Measurements from ENCODE around the gene STAG1. TPM values are rescaled to one million over a fixed set of nuclear protein-coding genes. Genes with fewer than 3 reads are reported as not detected.

Gene STAG1
- total RNA-seq, 2 donors from 2014 or later: 26.2 to 28.3 TPM

DNA sequence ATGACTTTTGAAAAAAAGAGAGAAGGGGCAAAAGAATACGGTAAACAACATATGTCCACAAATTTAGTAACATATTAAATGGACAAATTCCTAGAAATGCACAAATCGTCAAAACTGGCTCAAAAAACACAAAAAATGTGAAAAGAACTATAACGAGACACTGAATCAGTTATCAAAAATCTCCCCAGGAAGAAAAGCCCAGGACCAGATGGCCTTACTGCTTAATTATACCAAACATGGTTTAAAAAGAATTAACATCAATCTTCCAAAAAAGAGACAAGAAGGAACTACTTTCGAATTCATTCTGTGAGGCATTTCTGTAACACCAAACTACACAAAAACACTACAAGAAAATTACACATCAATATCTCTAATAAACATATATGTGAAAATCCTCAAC is 117.4 kb downstream of the STAG1 start:
- Histone ChIP-seq H3K9me3 (no peaks in the 10 kb centered on the region), H3K4me1 (peaks cover 18% of the 10 kb centered on the region), H3K4me3 (no peak overlapping the region), H3K27me3 (no peaks in the 10 kb centered on the region), H3K36me3 (replicated peaks in 1 of 2; ENCODE audit: insufficient read depth in 1 of 2, low read depth in 2 of 2) (no peaks in the 10 kb centered on the region), H3K27ac (no peak overlapping the region)
- ATAC-seq (no peak), DNase-seq (no peak)
- TF ChIP-seq, protein P1, sequence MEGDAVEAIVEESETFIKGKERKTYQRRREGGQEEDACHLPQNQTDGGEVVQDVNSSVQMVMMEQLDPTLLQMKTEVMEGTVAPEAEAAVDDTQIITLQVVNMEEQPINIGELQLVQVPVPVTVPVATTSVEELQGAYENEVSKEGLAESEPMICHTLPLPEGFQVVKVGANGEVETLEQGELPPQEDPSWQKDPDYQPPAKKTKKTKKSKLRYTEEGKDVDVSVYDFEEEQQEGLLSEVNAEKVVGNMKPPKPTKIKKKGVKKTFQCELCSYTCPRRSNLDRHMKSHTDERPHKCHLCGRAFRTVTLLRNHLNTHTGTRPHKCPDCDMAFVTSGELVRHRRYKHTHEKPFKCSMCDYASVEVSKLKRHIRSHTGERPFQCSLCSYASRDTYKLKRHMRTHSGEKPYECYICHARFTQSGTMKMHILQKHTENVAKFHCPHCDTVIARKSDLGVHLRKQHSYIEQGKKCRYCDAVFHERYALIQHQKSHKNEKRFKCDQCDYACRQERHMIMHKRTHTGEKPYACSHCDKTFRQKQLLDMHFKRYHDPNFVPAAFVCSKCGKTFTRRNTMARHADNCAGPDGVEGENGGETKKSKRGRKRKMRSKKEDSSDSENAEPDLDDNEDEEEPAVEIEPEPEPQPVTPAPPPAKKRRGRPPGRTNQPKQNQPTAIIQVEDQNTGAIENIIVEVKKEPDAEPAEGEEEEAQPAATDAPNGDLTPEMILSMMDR (IDR thresholded peaks at IDR 0.05): no peak
- no peak for TF ChIP-seq POLR2A (IDR thresholded peaks at IDR 0.05)
- 86 to 87% methylated on average over 4 of the region's 4 CpGs for WGBS, 2 donors
- intact Hi-C loops (cut with DNase I): no loop called here

DNA sequence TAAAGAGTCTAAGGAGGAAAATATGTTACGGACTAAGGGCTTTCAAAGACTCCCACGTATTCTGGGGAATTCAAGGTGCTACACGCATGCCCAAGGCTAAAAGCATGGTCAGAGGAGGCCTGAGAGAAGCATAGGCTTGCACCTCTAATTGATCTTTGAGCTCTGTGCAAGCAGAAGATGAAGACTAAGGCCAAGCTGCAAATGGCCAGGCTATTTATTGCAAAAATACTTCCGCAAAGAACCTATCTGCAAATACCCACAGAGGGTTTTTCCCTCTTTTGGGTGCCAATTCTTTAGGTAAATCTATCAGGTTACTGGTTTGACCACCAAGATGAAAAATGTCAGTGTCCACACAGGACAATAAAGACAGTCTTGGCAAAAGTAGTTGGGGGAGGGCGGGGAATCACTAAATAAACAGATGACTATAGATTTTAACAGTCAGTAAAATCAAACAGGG is 119.5 kb downstream of the STAG1 start:
- H3K27ac ChIP-seq: peak overlapping the region in 1 of 4 donors; percentile 18
- no peak for TF ChIP-seq POLR2A (IDR thresholded peaks at IDR 0.05)
- TF ChIP-seq, protein P1 (IDR thresholded peaks at IDR 0.05): no peak
- ATAC-seq: no peak
- H3K9me3 ChIP-seq: no peaks in the 10 kb centered on the region
- DNase-seq: no peak
- peaks cover 18% of the 10 kb centered on the region for H3K4me1 ChIP-seq
- intact Hi-C loops (cut with DNase I): no loop called here
- no peaks in the 10 kb centered on the region for H3K27me3 ChIP-seq
- WGBS, 2 donors: 80 to 83% methylated on average over 5 of the region's 5 CpGs
- no peak overlapping the region for H3K4me3 ChIP-seq
- H3K36me3 ChIP-seq (replicated peaks in 1 of 2; ENCODE audit: insufficient read depth in 1 of 2, low read depth in 2 of 2): no peaks in the 10 kb centered on the region

DNA sequence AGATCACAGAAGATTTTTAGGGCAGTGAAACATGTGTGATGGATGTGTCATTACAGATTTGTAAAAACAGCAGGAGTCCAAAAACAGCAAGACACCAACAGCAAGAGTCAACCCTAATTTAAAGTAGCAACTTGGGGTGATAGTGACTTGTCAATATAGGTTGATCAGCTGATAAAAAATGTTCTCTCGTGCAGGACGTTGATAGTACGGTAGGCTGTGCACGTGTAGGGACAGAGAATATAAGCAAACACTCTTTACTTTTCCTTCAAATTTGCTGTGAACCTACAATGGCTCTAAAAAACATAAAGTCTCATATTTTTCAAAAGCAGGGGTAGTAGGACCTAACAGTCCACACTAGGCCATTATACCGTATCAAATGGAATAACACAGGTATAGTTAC is 120.8 kb downstream of the STAG1 start:
- no peaks in the 10 kb centered on the region for H3K36me3 ChIP-seq (replicated peaks in 1 of 2; ENCODE audit: insufficient read depth in 1 of 2, low read depth in 2 of 2)
- no peaks in the 10 kb centered on the region for H3K9me3 ChIP-seq
- H3K27me3 ChIP-seq: no peaks in the 10 kb centered on the region
- no peak overlapping the region for H3K4me3 ChIP-seq
- WGBS, 2 donors: 69 to 81% methylated on average over 5 of the region's 5 CpGs
- intact Hi-C loops (cut with DNase I): no loop called here
- TF ChIP-seq, protein P1 (IDR thresholded peaks at IDR 0.05): no peak
- TF ChIP-seq POLR2A (IDR thresholded peaks at IDR 0.05): no peak
- H3K4me1 ChIP-seq: peaks cover 30% of the 10 kb centered on the region
- no peak overlapping the region for H3K27ac ChIP-seq
- DNase-seq (no peak), ATAC-seq (no peak)

DNA sequence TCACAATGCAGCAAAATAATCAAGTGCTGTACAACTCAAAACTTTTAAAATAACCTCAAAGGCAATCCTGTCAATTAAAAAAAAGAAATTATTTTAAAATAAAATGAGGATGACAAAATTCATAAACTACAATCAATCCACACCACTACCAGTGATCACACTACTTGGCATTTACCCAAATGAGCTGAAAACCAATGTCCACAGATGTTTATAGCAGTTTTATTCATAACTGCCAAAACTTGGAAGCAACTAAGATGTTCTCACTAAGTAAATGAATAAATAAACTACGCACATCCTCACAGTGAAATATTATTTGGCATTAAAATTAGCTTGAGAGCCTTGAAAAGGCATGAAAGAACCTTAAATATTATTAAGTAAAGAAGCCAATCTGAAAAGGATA is 121.3 kb downstream of the STAG1 start:
- no peak overlapping the region for H3K27ac ChIP-seq
- H3K27me3 ChIP-seq: no peaks in the 10 kb centered on the region
- intact Hi-C loops (cut with DNase I): no loop called here
- H3K9me3 ChIP-seq: no peaks in the 10 kb centered on the region
- no peak for TF ChIP-seq POLR2A (IDR thresholded peaks at IDR 0.05)
- TF ChIP-seq, protein P1 (IDR thresholded peaks at IDR 0.05): no peak
- no peak overlapping the region for H3K4me3 ChIP-seq
- ATAC-seq: no peak
- no peaks in the 10 kb centered on the region for H3K36me3 ChIP-seq (replicated peaks in 1 of 2; ENCODE audit: insufficient read depth in 1 of 2, low read depth in 2 of 2)
- DNase-seq: no peak
- H3K4me1 ChIP-seq: peaks cover 35% of the 10 kb centered on the region
- WGBS, 2 donors: 81 to 82% methylated on average over 1 of the region's 1 CpG

DNA sequence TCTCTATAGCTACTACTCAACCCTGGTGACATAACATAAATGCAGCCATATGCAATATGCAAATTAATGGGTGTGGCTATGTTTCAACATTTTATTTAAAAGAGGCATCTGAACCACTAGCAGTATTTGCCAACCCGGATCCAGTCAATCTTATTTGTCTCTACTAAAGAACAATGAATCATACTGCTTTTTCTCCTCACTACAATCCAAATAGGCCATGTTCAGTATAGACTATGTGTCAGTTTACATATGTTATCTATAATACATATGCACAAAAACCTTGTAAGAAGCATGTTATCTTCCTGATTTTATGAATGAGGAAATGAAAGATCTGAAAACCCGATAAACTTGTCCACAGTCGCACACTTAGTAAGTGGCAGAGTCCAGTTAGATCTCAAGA is 125.7 kb downstream of the STAG1 start:
- no peak overlapping the region for H3K4me3 ChIP-seq
- no peak for ATAC-seq
- peaks cover 40% of the 10 kb centered on the region for H3K4me1 ChIP-seq
- peak overlapping the region in 3 of 4 donors; percentile 70 to 83 (median 73) for H3K27ac ChIP-seq
- no peak for DNase-seq
- intact Hi-C loops (cut with DNase I): no loop called here
- H3K27me3 ChIP-seq: no peaks in the 10 kb centered on the region
- H3K36me3 ChIP-seq (replicated peaks in 1 of 2; ENCODE audit: insufficient read depth in 1 of 2, low read depth in 2 of 2): no peaks in the 10 kb centered on the region
- TF ChIP-seq, protein P1 (IDR thresholded peaks at IDR 0.05): no peak
- TF ChIP-seq POLR2A (IDR thresholded peaks at IDR 0.05): no peak
- WGBS, 2 donors: 53 to 63% methylated on average over 3 of the region's 3 CpGs
- no peaks in the 10 kb centered on the region for H3K9me3 ChIP-seq

Data from body of pancreas (tissue), 4 donors.